Esophagus squamous epithelium (tissue), 4 donors: ENCODE measurements around the gene GRIK4.

Experiments used
- CTCF ChIP-seq, 6 experiments: fragments of 450-650 bp in 4 of 6; fragments of 200-600 bp in 2 of 6; sonication (generic) in 2 of 6; IDR thresholded peaks; one replicate each; pipeline ENCODE4 v1.5.1; 2016 to 2019; ENCODE audit warnings: antibody characterized with exemption in 6 of 6, mild to moderate bottlenecking in 4 of 6, moderate library complexity in 4 of 6
- POLR2A ChIP-seq, 4 donors: fragments of 450-650 bp; IDR thresholded peaks; one replicate each; pipeline ENCODE4 v1.6.1; 2017; ENCODE audit warnings: antibody characterized with exemption in 4 of 4, mild to moderate bottlenecking in 4 of 4, moderate library complexity in 3 of 4

GRCh38 chr11:120815319-120816100 lies 304.0 kb downstream of the GRIK4 start:
- TF ChIP-seq POLR2A (IDR thresholded peaks at IDR 0.05) (no peak), CTCF (IDR thresholded peaks at IDR 0.05) (no peak)
